Measurements from ENCODE around the gene SPACA4. TPM values are rescaled to one million over a fixed set of nuclear protein-coding genes. Genes with fewer than 3 reads are reported as not detected.

SPACA4 gene
- total RNA-seq, 1 experiment from 2014 or later = not detected

GRCh38 chr19:48623556-48624066 lies 17.1 kb downstream of the SPACA4 start:
- peak overlapping the region; percentile 78 for H3K27ac Mint-ChIP-seq (ENCODE audit: low read depth, unreplicated experiment)
- no peaks in the 10 kb centered on the region for H3K9me3 Mint-ChIP-seq (ENCODE audit: unreplicated experiment)
- POLR2A ChIA-PET = interaction anchor here (0.5 to 2.3 kb wide), 3 partner anchors 10 to 662 kb away, joined by 3 to 21 read pairs (median 3); partner anchors contain the start of gene CA11
- H3K27me3 Mint-ChIP-seq (ENCODE audit: insufficient read depth, unreplicated experiment) = no peaks in the 10 kb centered on the region
- BruUV-seq (replicated peaks) = no TSS peak
- peaks cover 25% of the 10 kb centered on the region for H3K36me3 Mint-ChIP-seq (ENCODE audit: insufficient read depth, unreplicated experiment)
- H3K4me1 Mint-ChIP-seq (ENCODE audit: insufficient read depth, unreplicated experiment) = peaks cover 34% of the 10 kb centered on the region
- intact Hi-C loops (cut with micrococcal nuclease) = no loop called here
- CTCF ChIA-PET = no interaction called here
- DNase-seq (ENCODE audit: unreplicated experiment) = no peak
- H3K4me3 Mint-ChIP-seq (ENCODE audit: unreplicated experiment) = peak overlapping the region; percentile 71
- TF ChIP-seq, protein P1, sequence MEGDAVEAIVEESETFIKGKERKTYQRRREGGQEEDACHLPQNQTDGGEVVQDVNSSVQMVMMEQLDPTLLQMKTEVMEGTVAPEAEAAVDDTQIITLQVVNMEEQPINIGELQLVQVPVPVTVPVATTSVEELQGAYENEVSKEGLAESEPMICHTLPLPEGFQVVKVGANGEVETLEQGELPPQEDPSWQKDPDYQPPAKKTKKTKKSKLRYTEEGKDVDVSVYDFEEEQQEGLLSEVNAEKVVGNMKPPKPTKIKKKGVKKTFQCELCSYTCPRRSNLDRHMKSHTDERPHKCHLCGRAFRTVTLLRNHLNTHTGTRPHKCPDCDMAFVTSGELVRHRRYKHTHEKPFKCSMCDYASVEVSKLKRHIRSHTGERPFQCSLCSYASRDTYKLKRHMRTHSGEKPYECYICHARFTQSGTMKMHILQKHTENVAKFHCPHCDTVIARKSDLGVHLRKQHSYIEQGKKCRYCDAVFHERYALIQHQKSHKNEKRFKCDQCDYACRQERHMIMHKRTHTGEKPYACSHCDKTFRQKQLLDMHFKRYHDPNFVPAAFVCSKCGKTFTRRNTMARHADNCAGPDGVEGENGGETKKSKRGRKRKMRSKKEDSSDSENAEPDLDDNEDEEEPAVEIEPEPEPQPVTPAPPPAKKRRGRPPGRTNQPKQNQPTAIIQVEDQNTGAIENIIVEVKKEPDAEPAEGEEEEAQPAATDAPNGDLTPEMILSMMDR (IDR thresholded peaks at IDR 0.05; ENCODE audit: unreplicated experiment) = no peak

GRCh38 chr19:48624067-48624594 lies 17.6 kb downstream of the SPACA4 start:
- Mint-ChIP-seq H3K4me1 (ENCODE audit: insufficient read depth, unreplicated experiment) (peaks cover 34% of the 10 kb centered on the region), H3K27me3 (ENCODE audit: insufficient read depth, unreplicated experiment) (no peaks in the 10 kb centered on the region), H3K27ac (ENCODE audit: low read depth, unreplicated experiment) (peak overlapping the region; percentile 78), H3K36me3 (ENCODE audit: insufficient read depth, unreplicated experiment) (peaks cover 23% of the 10 kb centered on the region), H3K9me3 (ENCODE audit: unreplicated experiment) (no peaks in the 10 kb centered on the region), H3K4me3 (ENCODE audit: unreplicated experiment) (peak overlapping the region; percentile 71)
- intact Hi-C loops (cut with micrococcal nuclease) = no loop called here
- POLR2A ChIA-PET = interaction anchor here (0.5 to 2.3 kb wide), 5 partner anchors 10 to 663 kb away, joined by 3 to 21 read pairs (median 3); partner anchors contain the start of gene CA11
- TF ChIP-seq, protein P1 (IDR thresholded peaks at IDR 0.05; ENCODE audit: unreplicated experiment) = no peak
- BruUV-seq (replicated peaks) = no TSS peak
- CTCF ChIA-PET = no interaction called here
- peak; percentile 95 for DNase-seq (ENCODE audit: unreplicated experiment)

DNA sequence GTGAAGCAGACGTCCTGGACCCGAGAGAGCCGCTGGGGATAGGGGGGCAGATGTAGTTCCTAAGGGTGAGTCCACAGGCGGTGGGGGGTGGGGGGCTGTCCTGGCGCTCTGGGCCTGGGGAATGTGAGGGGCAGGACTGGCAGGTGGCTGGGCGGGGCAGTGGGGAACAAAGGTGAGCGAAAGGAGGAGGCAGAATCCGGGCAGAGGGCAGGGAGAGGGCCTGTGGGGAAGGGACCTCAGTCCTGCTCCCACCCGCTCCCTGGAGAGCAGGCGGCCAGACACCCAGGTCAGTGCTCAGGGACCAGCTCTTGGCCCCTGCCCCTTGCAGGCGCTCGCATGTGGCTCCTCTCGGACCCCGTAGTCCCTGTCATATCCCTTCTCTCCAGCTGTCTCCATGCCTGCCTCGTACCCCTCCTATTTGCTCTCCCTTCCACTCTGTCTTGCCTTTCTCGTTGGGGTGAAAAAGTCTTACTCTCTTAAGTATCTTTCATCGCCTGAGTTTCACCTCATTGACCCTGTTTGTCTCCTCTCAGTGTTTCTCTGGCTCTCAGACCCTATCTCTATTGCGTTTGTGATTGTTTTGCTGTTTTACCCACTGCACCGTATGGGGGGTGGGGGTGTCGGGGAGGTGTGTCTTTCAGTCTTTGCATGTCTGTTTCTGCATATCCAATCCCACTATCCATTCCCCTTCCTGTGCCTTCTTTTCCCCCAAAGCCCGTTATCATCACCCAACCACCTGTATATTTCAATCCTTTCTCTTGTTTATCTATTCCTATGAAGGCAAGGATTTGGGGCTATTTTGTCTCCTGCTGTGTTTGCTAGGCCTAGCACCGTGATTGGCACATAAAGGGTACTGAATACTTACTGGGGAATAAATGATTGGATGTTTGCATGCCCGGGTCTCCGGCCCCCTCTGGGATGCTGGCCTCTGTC lies 18.5 kb downstream of the SPACA4 start:
- no peaks in the 10 kb centered on the region for H3K9me3 Mint-ChIP-seq (ENCODE audit: unreplicated experiment)
- no peak overlapping the region for H3K27ac Mint-ChIP-seq (ENCODE audit: low read depth, unreplicated experiment)
- POLR2A ChIA-PET = interaction anchor here (0.6 kb wide), 1 partner anchor 9 kb away, joined by 3 read pairs; no protein-coding TSS in a partner anchor
- TF ChIP-seq, protein P1 (IDR thresholded peaks at IDR 0.05; ENCODE audit: unreplicated experiment) = no peak
- H3K27me3 Mint-ChIP-seq (ENCODE audit: insufficient read depth, unreplicated experiment) = no peaks in the 10 kb centered on the region
- BruUV-seq (replicated peaks) = no TSS peak
- intact Hi-C loops (cut with micrococcal nuclease) = no loop called here
- no peak for DNase-seq (ENCODE audit: unreplicated experiment)
- CTCF ChIA-PET = no interaction called here
- H3K4me1 Mint-ChIP-seq (ENCODE audit: insufficient read depth, unreplicated experiment) = peaks cover 27% of the 10 kb centered on the region
- H3K36me3 Mint-ChIP-seq (ENCODE audit: insufficient read depth, unreplicated experiment) = peaks cover 27% of the 10 kb centered on the region
- H3K4me3 Mint-ChIP-seq (ENCODE audit: unreplicated experiment) = peak overlapping the region; percentile 71

DNA sequence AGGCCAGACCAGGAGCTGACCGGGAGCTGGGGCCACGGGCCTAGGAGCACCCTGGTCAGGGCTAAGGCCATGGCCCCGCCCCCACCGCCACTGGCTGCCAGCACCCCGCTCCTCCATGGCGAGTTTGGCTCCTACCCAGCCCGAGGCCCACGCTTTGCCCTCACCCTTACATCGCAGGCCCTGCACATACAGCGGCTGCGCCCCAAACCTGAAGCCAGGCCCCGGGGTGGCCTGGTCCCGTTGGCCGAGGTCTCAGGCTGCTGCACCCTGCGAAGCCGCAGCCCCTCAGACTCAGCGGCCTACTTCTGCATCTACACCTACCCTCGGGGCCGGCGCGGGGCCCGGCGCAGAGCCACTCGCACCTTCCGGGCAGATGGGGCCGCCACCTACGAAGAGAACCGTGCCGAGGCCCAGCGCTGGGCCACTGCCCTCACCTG lies 19.4 kb downstream of the SPACA4 start:
- intact Hi-C loops (cut with micrococcal nuclease) = no loop called here
- Mint-ChIP-seq H3K27me3 (ENCODE audit: insufficient read depth, unreplicated experiment) (no peaks in the 10 kb centered on the region), H3K4me1 (ENCODE audit: insufficient read depth, unreplicated experiment) (peaks cover 25% of the 10 kb centered on the region), H3K36me3 (ENCODE audit: insufficient read depth, unreplicated experiment) (peaks cover 27% of the 10 kb centered on the region), H3K9me3 (ENCODE audit: unreplicated experiment) (no peaks in the 10 kb centered on the region), H3K4me3 (ENCODE audit: unreplicated experiment) (no peak overlapping the region), H3K27ac (ENCODE audit: low read depth, unreplicated experiment) (no peak overlapping the region)
- BruUV-seq (replicated peaks) = no TSS peak
- CTCF ChIA-PET = interaction anchor here (0.7 kb wide), 1 partner anchor 7 kb away, joined by 5 read pairs; no protein-coding TSS in a partner anchor
- POLR2A ChIA-PET = no interaction called here
- no peak for DNase-seq (ENCODE audit: unreplicated experiment)
- TF ChIP-seq, protein P1 (IDR thresholded peaks at IDR 0.05; ENCODE audit: unreplicated experiment) = no peak

Data from MCF 10A (cell line).